HEK293T (cell line): Measurements from ENCODE around the gene ATP8A2.

Experiments
- CTCF ChIA-PET: fragments of 350-600 bp; formaldehyde crosslinking; extraction: SDS; loops from one replicate; lab custom pipeline; 2021; ENCODE audit warnings: antibody characterized with exemption, inconsistent platforms; lab: Yijun Ruan, JAX
- POLR2A ChIA-PET: fragments of 350-600 bp; formaldehyde crosslinking; extraction: SDS; loops from one replicate; lab custom pipeline; 2020; ENCODE audit warnings: antibody characterized with exemption, inconsistent platforms; lab: Yijun Ruan, JAX
- DNase-seq: peaks from one replicate; pipeline ENCODE4 v3.0.0; 2012; ENCODE audit warnings: mixed read lengths; ENCODE audit errors: extremely low spot score
- ARNT ChIP-seq: fragments of 450-650 bp; IDR thresholded peaks from 2 replicates; pipeline ENCODE4 v1.6.1; 2017; ENCODE audit warnings: mild to moderate bottlenecking
- BHLHE40 ChIP-seq: fragments of 450-650 bp; IDR thresholded peaks from 2 replicates; pipeline ENCODE4 v1.6.1; 2016; ENCODE audit warnings: mild to moderate bottlenecking, moderate library complexity, borderline replicate concordance
- CTBP1 ChIP-seq: fragments of 450-650 bp; IDR thresholded peaks from 2 replicates; pipeline ENCODE4 v1.6.1; 2016; ENCODE audit warnings: borderline replicate concordance
- ELF4 ChIP-seq: fragments of 450-650 bp; IDR thresholded peaks from 2 replicates; pipeline ENCODE4 v1.6.1; 2017; ENCODE audit warnings: antibody characterized with exemption
- FOXA1 ChIP-seq: fragments of 450-650 bp; IDR thresholded peaks from 2 replicates; pipeline ENCODE4 v1.6.1; 2016; ENCODE audit warnings: mild to moderate bottlenecking
- FOXK2 ChIP-seq: fragments of 450-650 bp; IDR thresholded peaks from 2 replicates; pipeline ENCODE4 v1.6.1; 2016; ENCODE audit warnings: mild to moderate bottlenecking
- FOXM1 ChIP-seq: fragments of 450-650 bp; IDR thresholded peaks from 2 replicates; pipeline ENCODE4 v1.6.1; 2017; ENCODE audit warnings: mild to moderate bottlenecking, borderline replicate concordance
- HDGF ChIP-seq: fragments of 450-650 bp; IDR thresholded peaks from 2 replicates; pipeline ENCODE4 v1.6.1; 2017; ENCODE audit warnings: antibody characterized with exemption, borderline replicate concordance
- L3MBTL2 ChIP-seq: fragments of 450-650 bp; conservative IDR thresholded peaks from 2 replicates; pipeline ENCODE4 v1.6.1; 2016; ENCODE audit warnings: mild to moderate bottlenecking
- LEF1 ChIP-seq: fragments of 450-650 bp; IDR thresholded peaks from 2 replicates; pipeline ENCODE4 v1.6.1; 2017; ENCODE audit warnings: mild to moderate bottlenecking, borderline replicate concordance
- NFRKB ChIP-seq: fragments of 450-650 bp; IDR thresholded peaks from 2 replicates; pipeline ENCODE4 v1.6.1; 2016; ENCODE audit warnings: mild to moderate bottlenecking, moderate library complexity
- PKNOX1 ChIP-seq: fragments of 450-650 bp; IDR thresholded peaks from 2 replicates; pipeline ENCODE4 v1.6.1; 2016
- SP1 ChIP-seq: fragments of 450-650 bp; IDR thresholded peaks from 2 replicates; pipeline ENCODE4 v1.6.1; 2017
- SUZ12 ChIP-seq: fragments of 450-650 bp; IDR thresholded peaks from 2 replicates; pipeline ENCODE4 v1.6.1; 2016; ENCODE audit warnings: mild to moderate bottlenecking
- TARDBP ChIP-seq: fragments of 450-650 bp; IDR thresholded peaks from 2 replicates; pipeline ENCODE4 v1.6.1; 2016
- ZNF384 ChIP-seq: fragments of 450-650 bp; IDR thresholded peaks from 2 replicates; pipeline ENCODE4 v1.6.1; 2016

The ATP8A2 gene

GRCh38 chr13:25432691-25433090 is 60.9 kb downstream of the ATP8A2 start:
- ChIA-PET POLR2A (no interaction called here), CTCF (no interaction called here)
- no peak for DNase-seq
- no peak for TF ChIP-seq BHLHE40
- TF ChIP-seq LEF1, result no peak
- no peak for TF ChIP-seq SUZ12
- TF ChIP-seq ARNT, result no peak
- no peak for TF ChIP-seq ZNF384
- no peak for TF ChIP-seq FOXA1
- no peak for TF ChIP-seq PKNOX1
- no peak for TF ChIP-seq TARDBP
- TF ChIP-seq HDGF, result no peak
- no peak for TF ChIP-seq FOXK2
- TF ChIP-seq CTBP1, result no peak
- no peak for TF ChIP-seq ELF4

- POLR2A ChIA-PET, result no interaction called here
These were observed 68.3 kb downstream of the ATP8A2 start for GRCh38 chr13:25440061-25440460.

GRCh38 chr13:25446261-25446660 is 74.5 kb downstream of the ATP8A2 start:
- TF ChIP-seq FOXA1 (no peak), SP1 (no peak), PKNOX1 (no peak), SUZ12 (no peak), TARDBP (no peak), NFRKB (no peak), ARNT (no peak), FOXK2 (no peak), FOXM1 (no peak), LEF1 (no peak), CTBP1 (no peak), L3MBTL2 (no peak), HDGF (no peak)
- ChIA-PET CTCF (no interaction called here), POLR2A (no interaction called here)
- DNase-seq, result no peak

More at GRCh38 chr13:25440061-25440460, 68.3 kb downstream of the ATP8A2 start:
- CTCF ChIA-PET, result no interaction called here
- TF ChIP-seq FOXK2, result no peak
- no peak for DNase-seq

GRCh38 chr13:25447396-25447795 is 75.6 kb downstream of the ATP8A2 start:
- ChIA-PET POLR2A (no interaction called here), CTCF (no interaction called here)
- DNase-seq, result no peak
- no peak for TF ChIP-seq FOXA1
- TF ChIP-seq NFRKB, result no peak
- no peak for TF ChIP-seq ZNF384
- no peak for TF ChIP-seq ELF4
- TF ChIP-seq CTBP1, result no peak
- no peak for TF ChIP-seq TARDBP
- TF ChIP-seq FOXK2, result no peak
- TF ChIP-seq ARNT, result no peak
- TF ChIP-seq L3MBTL2, result no peak
- TF ChIP-seq PKNOX1, result no peak
- no peak for TF ChIP-seq FOXM1
- no peak for TF ChIP-seq HDGF
- TF ChIP-seq SP1, result no peak
- TF ChIP-seq LEF1, result no peak
- TF ChIP-seq BHLHE40, result no peak
- TF ChIP-seq SUZ12, result no peak

- no peak for DNase-seq
- ChIA-PET CTCF (no interaction called here), POLR2A (no interaction called here)
- TF ChIP-seq LEF1 (no peak), FOXA1 (no peak), BHLHE40 (no peak), TARDBP (no peak), CTBP1 (no peak)
These were observed 82.1 kb downstream of the ATP8A2 start for GRCh38 chr13:25453850-25454365.

GRCh38 chr13:25455146-25455545 is 83.4 kb downstream of the ATP8A2 start:
- TF ChIP-seq SUZ12 (no peak), TARDBP (no peak), ELF4 (no peak), FOXK2 (no peak), HDGF (no peak), BHLHE40 (no peak), PKNOX1 (no peak), ZNF384 (no peak), LEF1 (no peak), CTBP1 (no peak), L3MBTL2 (no peak), FOXM1 (no peak), NFRKB (no peak), FOXA1 (no peak), SP1 (no peak)

More at GRCh38 chr13:25455146-25455545, 83.4 kb downstream of the ATP8A2 start:
- POLR2A ChIA-PET, result no interaction called here
- CTCF ChIA-PET, result no interaction called here
- no peak for DNase-seq
